Measurements from ENCODE around the gene ZNF366. TPM values are rescaled to one million over a fixed set of nuclear protein-coding genes. Genes with fewer than 3 reads are reported as not detected.
A peak's percentile ranks its signal among the peaks of the same experiment; 100 is the strongest.

Gene ZNF366
- total and polyA plus RNA-seq, 10 donors = 0.26 to 19.8 (median 9.4) TPM

- Histone ChIP-seq H3K4me3 (no peak overlapping the region), H3K36me3 (no peaks in the 10 kb centered on the region), H3K27me3 (replicated peaks in 1 of 7) (no peaks in the 10 kb centered on the region), H3K9me3 (no peaks in the 10 kb centered on the region), H3K27ac (no peak overlapping the region), H3K4me1 (peaks cover 0 to 39% (median 16%) of the 10 kb centered on the region in 6 donors)
- no peak for DNase-seq
- WGBS, 5 donors = 91 to 96% (median 94%) methylated on average over 3 of the region's 3 CpGs
- TF ChIP-seq POLR2AphosphoS5 (IDR thresholded peaks at IDR 0.05) (no peak), POLR2A (IDR thresholded peaks at IDR 0.05) (no peak)
- TF ChIP-seq, protein P1, sequence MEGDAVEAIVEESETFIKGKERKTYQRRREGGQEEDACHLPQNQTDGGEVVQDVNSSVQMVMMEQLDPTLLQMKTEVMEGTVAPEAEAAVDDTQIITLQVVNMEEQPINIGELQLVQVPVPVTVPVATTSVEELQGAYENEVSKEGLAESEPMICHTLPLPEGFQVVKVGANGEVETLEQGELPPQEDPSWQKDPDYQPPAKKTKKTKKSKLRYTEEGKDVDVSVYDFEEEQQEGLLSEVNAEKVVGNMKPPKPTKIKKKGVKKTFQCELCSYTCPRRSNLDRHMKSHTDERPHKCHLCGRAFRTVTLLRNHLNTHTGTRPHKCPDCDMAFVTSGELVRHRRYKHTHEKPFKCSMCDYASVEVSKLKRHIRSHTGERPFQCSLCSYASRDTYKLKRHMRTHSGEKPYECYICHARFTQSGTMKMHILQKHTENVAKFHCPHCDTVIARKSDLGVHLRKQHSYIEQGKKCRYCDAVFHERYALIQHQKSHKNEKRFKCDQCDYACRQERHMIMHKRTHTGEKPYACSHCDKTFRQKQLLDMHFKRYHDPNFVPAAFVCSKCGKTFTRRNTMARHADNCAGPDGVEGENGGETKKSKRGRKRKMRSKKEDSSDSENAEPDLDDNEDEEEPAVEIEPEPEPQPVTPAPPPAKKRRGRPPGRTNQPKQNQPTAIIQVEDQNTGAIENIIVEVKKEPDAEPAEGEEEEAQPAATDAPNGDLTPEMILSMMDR (IDR thresholded peaks at IDR 0.05 in 8 of 11, conservative IDR thresholded peaks at IDR 0.05 in 3 of 11) = no peak
- intact Hi-C loops (cut with DNase I; ENCODE audit: low total_unique reads) = loop anchor here (10.0 kb wide), 1 partner anchor 47 kb away; no protein-coding TSS in a partner anchor
These were observed 5.7 kb downstream of the ZNF366 start for GRCh38 chr5:72501488-72501887.

DNA sequence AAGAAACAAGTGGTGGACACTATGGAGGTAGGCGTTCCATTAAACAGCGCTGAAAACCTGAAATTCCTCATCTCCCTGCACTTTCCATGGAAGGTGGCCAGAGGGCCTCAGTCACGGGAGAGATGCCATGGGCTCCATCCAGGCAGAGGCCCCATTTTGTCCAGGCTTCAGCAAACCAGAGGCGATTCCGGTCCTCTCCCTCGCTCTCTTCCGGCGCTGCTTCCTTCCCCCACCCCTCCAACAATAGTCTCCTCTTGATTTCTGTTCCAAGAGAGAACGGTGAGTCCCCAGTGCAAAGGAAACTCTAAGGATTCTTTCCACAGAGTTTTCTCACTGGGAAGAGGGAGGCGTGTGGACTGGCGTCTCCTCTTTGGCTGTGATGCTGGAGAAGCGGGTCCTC, 7.5 kb downstream of the ZNF366 start:
- DNase-seq = no peak
- H3K27ac ChIP-seq = peak overlapping the region in 4 of 8 donors; percentile 19 to 39 (median 34)
- WGBS, 5 donors = 75 to 88% (median 80%) methylated on average over 12 of the region's 12 CpGs
- no peaks in the 10 kb centered on the region for H3K27me3 ChIP-seq (replicated peaks in 1 of 7)
- no peaks in the 10 kb centered on the region for H3K36me3 ChIP-seq
- H3K9me3 ChIP-seq = no peaks in the 10 kb centered on the region
- TF ChIP-seq POLR2A (IDR thresholded peaks at IDR 0.05) (no peak), POLR2AphosphoS5 (IDR thresholded peaks at IDR 0.05) (no peak)
- TF ChIP-seq, protein P1 (IDR thresholded peaks at IDR 0.05 in 8 of 11, conservative IDR thresholded peaks at IDR 0.05 in 3 of 11) = no peak
- no peak overlapping the region for H3K4me3 ChIP-seq
- intact Hi-C loops (cut with DNase I; ENCODE audit: low total_unique reads) = loop anchor here (10.0 kb wide), 1 partner anchor 45 kb away; no protein-coding TSS in a partner anchor
- peaks cover 0 to 23% (median 11%) of the 10 kb centered on the region in 6 donors for H3K4me1 ChIP-seq

DNA sequence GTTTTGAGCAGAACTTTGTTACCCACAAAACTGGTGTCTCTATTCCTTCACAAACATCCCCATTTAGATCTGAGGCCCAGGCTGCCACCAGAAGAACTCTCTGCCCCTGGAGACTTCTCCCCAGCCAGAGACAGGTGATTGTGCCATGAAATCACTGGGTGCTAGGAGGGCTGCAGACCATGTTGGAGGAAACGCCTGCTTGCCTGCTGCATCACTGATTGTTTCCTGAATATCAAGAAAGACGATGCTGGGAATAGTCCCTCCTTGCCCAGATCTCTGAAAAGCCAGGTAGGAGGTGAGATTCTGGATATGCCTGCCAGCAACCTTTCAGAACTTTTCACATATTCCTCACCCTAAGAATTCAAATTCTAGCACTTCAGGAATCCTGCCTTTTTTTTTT, 8.1 kb downstream of the ZNF366 start:
- Histone ChIP-seq H3K9me3 (no peaks in the 10 kb centered on the region), H3K4me1 (peaks cover 0 to 17% (median 8%) of the 10 kb centered on the region in 6 donors), H3K27ac (no peak overlapping the region), H3K27me3 (replicated peaks in 1 of 7) (no peaks in the 10 kb centered on the region), H3K4me3 (no peak overlapping the region), H3K36me3 (no peaks in the 10 kb centered on the region)
- WGBS, 5 donors = 46 to 62% (median 50%) methylated on average over 2 of the region's 2 CpGs
- TF ChIP-seq POLR2AphosphoS5 (IDR thresholded peaks at IDR 0.05) (no peak), POLR2A (IDR thresholded peaks at IDR 0.05) (no peak)
- TF ChIP-seq, protein P1 (IDR thresholded peaks at IDR 0.05 in 8 of 11, conservative IDR thresholded peaks at IDR 0.05 in 3 of 11) = no peak
- DNase-seq = no peak
- intact Hi-C loops (cut with DNase I; ENCODE audit: low total_unique reads) = no loop called here

DNA sequence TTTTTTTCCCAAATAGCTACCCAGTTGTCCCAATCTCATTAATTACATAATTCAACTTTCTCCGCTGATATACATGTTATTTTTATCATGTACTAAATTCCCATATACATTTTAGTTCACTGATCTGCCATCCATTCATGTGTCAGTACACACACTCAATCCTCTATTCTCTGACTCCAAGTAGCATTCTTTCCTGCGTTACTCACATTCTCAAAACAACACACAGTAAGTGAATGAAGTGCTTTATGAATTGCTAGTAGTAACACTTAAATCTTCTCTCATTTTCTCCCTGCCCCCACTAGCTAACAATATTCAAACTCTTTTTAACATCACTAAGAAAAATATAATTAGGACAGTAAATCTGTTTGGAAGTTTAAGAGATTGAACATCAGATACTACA, 8.9 kb downstream of the ZNF366 start:
- H3K4me1 ChIP-seq = peaks cover 0 to 8% (median 4%) of the 10 kb centered on the region in 6 donors

More for the DNA sequence above, 8.9 kb downstream of the ZNF366 start:
- H3K9me3 ChIP-seq = no peaks in the 10 kb centered on the region
- H3K27me3 ChIP-seq (replicated peaks in 1 of 7) = no peaks in the 10 kb centered on the region
- DNase-seq = no peak
- no peak overlapping the region for H3K27ac ChIP-seq
- intact Hi-C loops (cut with DNase I; ENCODE audit: low total_unique reads) = no loop called here
- H3K36me3 ChIP-seq = no peaks in the 10 kb centered on the region
- 86 to 99% (median 95%) methylated on average over 2 of the region's 2 CpGs for WGBS, 5 donors
- no peak overlapping the region for H3K4me3 ChIP-seq
- no peak for TF ChIP-seq POLR2A (IDR thresholded peaks at IDR 0.05)
- TF ChIP-seq, protein P1 (IDR thresholded peaks at IDR 0.05 in 8 of 11, conservative IDR thresholded peaks at IDR 0.05 in 3 of 11) = no peak
- no peak for TF ChIP-seq POLR2AphosphoS5 (IDR thresholded peaks at IDR 0.05)
